ENCODE results near the gene IRF7.
"Not testable (repeated sequence)": the region's sequence is repeated elsewhere in the genome, so short reads cannot be mapped to it uniquely, and the experiment has no call there.

The IRF7 gene

GRCh38 chr11:615504-616319, at the start of gene IRF7:
IRF7 (minus strand) TSS chr11:615950; CDS start chr11:615364, 586 bp downstream.
- DNase-seq (ENCODE audit: low spot score) = peak; percentile 95

- no peak for DNase-seq (ENCODE audit: low spot score)
Observed at GRCh38 chr11:665062-665703, 49.4 kb upstream of the IRF7 start.

GRCh38 chr11:662689-663274, 47.0 kb upstream of the IRF7 start:
- DNase-seq (ENCODE audit: low spot score) = no peak

GRCh38 chr11:660681-661444, 45.1 kb upstream of the IRF7 start:
- DNase-seq (ENCODE audit: low spot score) = no peak

GRCh38 chr11:660281-660680, 44.5 kb upstream of the IRF7 start:
- DNase-seq (ENCODE audit: low spot score) = no peak

GRCh38 chr11:659532-660085, 43.9 kb upstream of the IRF7 start:
- DNase-seq (ENCODE audit: low spot score) = no peak

GRCh38 chr11:657691-658126, 42.0 kb upstream of the IRF7 start:
- DNase-seq (ENCODE audit: low spot score) = no peak

- DNase-seq (ENCODE audit: low spot score) = no peak
Observed at GRCh38 chr11:656866-657265, 41.1 kb upstream of the IRF7 start.

- DNase-seq (ENCODE audit: low spot score) = no peak
Observed at GRCh38 chr11:656426-656825, 40.7 kb upstream of the IRF7 start.

GRCh38 chr11:655036-655726, 39.4 kb upstream of the IRF7 start:
- no peak for DNase-seq (ENCODE audit: low spot score)

- not testable (repeated sequence) for DNase-seq (ENCODE audit: low spot score)
Observed at GRCh38 chr11:654444-654843, 38.7 kb upstream of the IRF7 start.

- DNase-seq (ENCODE audit: low spot score) = no peak
Observed at GRCh38 chr11:653837-654236, 38.1 kb upstream of the IRF7 start.

- DNase-seq (ENCODE audit: low spot score) = not testable (repeated sequence)
Observed at GRCh38 chr11:653136-653535, 37.4 kb upstream of the IRF7 start.

GRCh38 chr11:650482-650881, 34.7 kb upstream of the IRF7 start:
- DNase-seq (ENCODE audit: low spot score) = no peak

GRCh38 chr11:647672-648158, 32.0 kb upstream of the IRF7 start:
- DNase-seq (ENCODE audit: low spot score) = not testable (repeated sequence)

GRCh38 chr11:646214-646613, 30.5 kb upstream of the IRF7 start:
- DNase-seq (ENCODE audit: low spot score) = no peak

GRCh38 chr11:645536-645935, 29.8 kb upstream of the IRF7 start:
- DNase-seq (ENCODE audit: low spot score) = no peak

- no peak for DNase-seq (ENCODE audit: low spot score)
Observed at GRCh38 chr11:643849-644738, 28.3 kb upstream of the IRF7 start.

- DNase-seq (ENCODE audit: low spot score) = no peak
Observed at GRCh38 chr11:643366-643765, 27.6 kb upstream of the IRF7 start.

GRCh38 chr11:641806-642370, 26.1 kb upstream of the IRF7 start:
- no peak for DNase-seq (ENCODE audit: low spot score)

Measured in left forelimb (tissue), 1 donor.